ENCODE data around the gene SLC2A9.

- TF ChIP-seq POLR2AphosphoS5 (IDR thresholded peaks at IDR 0.05) (no peak), POLR2A (IDR thresholded peaks at IDR 0.05) (no peak)
- TF ChIP-seq, protein P1, sequence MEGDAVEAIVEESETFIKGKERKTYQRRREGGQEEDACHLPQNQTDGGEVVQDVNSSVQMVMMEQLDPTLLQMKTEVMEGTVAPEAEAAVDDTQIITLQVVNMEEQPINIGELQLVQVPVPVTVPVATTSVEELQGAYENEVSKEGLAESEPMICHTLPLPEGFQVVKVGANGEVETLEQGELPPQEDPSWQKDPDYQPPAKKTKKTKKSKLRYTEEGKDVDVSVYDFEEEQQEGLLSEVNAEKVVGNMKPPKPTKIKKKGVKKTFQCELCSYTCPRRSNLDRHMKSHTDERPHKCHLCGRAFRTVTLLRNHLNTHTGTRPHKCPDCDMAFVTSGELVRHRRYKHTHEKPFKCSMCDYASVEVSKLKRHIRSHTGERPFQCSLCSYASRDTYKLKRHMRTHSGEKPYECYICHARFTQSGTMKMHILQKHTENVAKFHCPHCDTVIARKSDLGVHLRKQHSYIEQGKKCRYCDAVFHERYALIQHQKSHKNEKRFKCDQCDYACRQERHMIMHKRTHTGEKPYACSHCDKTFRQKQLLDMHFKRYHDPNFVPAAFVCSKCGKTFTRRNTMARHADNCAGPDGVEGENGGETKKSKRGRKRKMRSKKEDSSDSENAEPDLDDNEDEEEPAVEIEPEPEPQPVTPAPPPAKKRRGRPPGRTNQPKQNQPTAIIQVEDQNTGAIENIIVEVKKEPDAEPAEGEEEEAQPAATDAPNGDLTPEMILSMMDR (IDR thresholded peaks at IDR 0.05): no peak
These were observed 2.5 kb upstream of the SLC2A9 start for GRCh38 chr4:10023806-10024205.
